ENCODE measurements around the gene MFSD6.

The MFSD6 gene

DNA sequence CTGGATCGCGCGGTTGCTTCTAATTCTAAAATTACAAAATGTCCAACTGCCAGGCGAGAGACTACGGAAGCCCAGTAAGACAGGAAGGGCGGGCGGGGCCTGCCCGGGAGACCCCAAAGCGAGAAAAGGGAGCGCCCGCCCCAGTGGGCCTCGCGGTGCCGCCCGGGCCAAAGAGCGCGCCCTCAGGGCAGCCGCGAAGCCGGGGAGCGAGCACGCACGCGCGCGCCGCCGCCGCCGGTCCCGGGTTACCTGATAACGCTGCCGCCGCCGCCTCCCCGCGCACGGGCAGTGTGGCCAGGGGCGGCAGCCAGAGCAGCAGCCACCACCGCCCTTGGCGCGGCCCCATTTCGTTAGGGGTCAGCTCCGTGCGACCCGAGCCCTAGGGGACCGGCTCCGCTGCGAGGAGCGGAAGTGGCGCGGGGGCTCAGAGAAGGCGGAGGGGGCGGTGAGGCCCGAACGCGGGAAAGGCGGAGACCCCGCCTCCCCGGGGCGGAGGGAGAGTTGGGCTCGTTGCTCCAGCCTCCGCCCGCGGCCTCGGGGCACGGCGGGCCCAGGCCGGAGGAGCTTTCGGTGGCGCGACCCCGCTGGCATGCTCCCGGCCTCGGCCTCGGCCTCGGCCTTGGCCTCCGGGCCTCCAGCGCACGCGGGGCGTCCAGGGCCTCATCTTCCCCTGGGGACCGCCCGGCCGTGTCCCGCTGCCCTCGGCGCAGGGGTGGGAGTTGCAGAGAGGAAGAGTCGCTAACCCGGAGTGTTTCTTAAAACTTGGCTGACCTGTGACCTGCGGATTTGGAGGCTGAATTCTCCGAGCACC, 126.4 kb downstream of the MFSD6 start, which contains the start of gene NEMP2:
NEMP2 (minus strand) TSS at position 413 of the 811 bp plus-strand sequence; CDS start at position 346, 67 bp downstream.
- peak; percentile 22 for DNase-seq

DNA sequence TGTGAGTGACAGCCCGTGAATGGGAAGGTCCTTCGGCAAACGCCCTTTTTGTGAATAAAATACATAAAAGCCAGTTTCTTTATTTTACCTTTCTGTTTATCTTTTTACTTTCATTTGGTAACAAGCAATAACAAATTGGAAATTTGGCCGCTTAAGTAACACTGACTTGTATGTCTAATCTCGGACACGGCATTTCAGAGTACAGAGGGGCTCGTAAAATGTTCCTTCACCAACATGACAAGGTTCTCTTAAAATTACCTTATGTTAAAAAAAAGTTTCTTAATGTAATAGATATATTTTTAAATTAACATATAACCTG, 126.9 kb downstream of the MFSD6 start:
- DNase-seq = no peak

DNA sequence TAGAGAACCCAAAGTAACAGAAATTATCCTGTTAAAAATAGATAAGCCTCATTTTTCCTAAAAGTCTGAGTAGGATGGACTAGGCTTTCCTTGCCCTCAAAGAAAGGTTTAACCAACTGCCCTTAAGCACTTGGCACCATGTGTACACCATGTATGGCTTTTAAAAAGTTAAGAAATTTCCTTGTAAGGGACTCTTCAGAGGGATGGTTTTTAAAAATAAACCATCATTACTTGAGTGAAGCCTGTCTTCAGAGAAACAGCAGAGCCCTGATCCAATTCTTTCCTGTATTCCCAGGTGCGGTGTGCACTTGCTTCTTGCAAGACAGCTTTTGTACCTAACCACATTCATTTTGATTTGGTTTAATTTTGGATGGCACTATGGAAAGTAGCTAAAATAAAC, 127.4 kb downstream of the MFSD6 start:
- no peak for DNase-seq

DNA sequence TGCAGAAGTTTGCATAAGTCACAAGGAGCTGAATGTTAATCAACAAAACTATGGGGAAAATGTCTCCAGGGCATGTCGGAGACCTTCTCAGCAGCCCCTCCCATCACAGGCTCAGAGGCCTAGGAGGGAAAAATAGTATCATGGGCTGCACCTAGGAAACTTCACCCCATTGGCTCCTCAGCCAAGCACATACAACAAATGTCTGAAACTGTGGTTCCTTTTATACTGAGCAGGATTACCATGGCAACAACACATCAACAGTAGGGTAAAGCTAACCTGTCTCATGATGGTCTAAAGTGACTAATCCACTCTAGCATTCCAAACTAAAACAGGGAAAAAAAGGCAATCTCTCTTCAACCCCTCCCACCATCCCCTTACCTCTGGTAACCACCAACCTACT, 129.6 kb downstream of the MFSD6 start:
- no peak for DNase-seq

DNA sequence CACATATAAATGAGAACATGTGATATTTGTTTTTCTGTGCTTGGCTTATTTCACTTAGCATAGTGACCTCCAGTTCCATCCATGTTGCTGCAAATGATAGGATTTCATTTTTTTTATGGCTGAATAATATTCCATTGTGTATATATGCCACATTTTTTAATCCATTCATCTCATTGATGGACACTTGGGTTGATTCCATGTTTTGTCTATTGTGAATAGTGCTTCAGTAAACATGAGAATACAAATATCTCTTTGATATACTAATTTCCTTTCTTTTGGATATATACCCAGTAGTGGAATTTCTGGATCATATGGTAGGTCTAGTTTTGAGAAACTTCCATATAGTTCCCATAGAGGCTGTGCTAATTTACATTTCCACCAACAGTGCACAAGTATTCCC, 130.0 kb downstream of the MFSD6 start:
- no peak for DNase-seq

DNA sequence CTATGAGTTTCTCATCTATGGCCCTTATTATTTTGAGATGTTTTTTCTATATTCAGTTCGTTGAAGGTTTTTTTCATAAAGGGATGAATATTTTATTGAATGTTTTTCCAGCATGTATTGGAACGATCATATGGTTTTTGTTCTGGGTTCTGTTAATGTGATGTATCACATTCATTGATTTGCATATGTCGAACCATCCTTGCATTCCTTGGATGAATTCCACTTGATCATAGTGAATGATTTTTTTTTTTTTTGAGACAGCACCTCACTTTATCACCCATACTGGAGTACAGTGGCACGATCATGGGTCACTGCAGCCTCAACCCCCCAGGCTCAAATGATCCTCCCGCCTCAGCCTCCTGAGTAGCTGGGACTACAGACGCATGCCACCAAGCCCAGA, 131.9 kb downstream of the MFSD6 start:
- no peak for DNase-seq

DNA sequence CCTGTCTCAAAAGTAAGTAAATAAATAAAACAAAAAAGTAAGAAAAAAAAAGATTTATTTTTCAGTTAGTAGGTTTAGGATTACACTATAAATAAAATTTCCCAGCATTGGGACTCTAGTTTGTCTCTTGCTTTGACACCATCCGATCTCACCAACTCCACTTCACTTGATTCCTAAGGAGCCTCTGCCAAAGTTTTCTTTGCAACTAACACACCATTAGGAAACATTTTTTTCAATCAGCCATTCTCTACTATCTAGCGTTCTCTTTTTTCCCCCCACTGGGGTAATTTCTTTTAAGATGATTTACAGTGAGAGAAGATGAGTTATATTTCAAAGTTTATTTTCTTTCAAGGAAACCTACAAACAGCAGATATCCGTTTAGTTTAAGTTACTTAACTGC, 136.9 kb downstream of the MFSD6 start:
- no peak for DNase-seq

DNA sequence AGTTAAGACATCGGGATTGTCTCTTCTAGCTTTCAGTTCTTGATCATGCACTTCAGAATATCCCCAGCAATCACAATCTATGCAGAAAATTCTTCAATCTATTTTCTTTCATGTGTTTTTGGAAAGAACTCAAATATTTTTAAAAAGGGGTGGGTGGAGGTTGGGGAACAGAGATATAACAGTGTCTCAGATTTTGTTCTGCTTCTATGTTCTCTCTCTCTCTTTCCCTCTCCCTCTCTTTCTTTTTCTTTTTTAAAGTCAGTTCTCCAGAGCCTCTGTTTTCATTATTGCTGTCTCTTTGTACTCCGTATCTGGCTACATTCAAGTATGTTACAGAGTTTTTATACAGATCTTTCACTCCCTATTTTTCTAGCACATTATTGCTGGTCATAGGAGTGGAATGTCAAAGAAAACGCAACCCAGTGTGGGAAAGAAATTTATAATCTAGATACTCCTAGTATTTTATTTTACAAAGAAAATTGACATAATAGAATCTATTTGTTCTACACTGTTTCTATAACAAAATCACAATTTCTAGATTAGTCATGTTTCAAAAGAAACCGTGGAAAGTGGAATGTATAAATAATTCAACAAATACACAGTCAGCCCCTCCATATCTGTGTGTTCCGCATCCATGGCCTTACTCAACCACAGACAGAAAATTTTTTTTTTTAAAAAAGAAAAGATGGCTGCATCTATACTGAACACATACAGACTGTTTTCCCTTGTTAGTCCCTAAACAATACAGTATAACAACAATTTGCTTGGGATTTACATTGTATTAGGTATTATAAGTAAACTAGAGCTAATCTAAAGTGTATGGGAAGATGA, 137.6 kb downstream of the MFSD6 start:
- DNase-seq = no peak

DNA sequence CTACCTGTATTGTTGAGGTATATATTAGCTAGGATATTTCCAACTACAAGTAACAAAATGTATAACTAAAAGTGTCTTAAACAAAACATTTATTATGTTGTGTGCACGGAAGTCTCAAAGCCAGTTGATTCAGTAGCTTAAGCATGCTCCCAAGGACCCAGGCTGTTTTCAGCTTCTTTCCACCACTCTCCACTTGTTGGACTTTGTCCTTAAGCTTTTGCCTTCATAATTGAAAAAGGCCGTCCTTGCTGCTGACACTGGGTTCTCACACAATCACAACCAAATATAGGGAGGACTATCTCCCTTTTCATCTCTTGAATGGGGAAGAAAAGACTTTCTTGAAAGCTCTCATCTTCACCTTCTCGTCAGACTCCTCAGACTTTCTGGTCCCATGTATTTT, 138.6 kb downstream of the MFSD6 start:
- DNase-seq = no peak

DNA sequence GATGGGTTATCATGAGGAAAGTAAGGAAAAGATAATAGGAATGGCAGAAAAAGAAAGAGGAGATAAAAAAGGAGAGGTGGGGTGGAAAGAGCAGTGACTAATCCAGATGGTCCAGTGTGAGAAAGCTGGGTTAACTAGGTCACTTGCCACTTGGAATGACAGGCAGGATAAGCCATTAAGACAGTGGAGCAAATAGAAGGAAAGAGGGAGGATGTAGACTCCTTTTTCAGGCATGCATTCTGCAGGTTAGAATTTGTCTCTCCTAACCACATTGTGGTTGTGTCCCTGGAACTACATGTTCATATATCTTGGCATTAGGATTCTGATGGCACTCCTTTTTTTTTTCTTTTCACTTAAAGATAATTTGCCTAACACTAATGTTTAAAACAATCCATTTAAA, 139.7 kb downstream of the MFSD6 start:
- DNase-seq = no peak

DNA sequence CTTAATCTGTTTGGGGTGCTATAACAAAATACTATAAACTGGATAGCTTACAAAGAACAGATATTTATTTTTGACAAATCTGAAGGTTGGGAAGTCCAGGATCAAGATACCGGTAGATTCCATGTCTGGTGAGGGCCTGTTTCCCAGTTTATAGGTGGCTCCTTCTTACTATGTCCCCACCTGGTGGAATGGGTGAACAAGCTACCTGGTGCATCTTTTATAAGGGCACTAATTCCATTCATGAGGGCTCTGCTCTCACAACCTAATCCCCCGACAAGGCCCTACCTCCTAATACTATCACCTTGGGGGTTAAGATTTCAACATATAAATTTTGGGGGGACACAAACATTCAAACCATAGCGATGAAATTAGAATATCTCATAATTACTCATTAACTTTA, 142.0 kb downstream of the MFSD6 start:
- DNase-seq = no peak
